H1 (cell line): Measurements from ENCODE around the gene MZF1.

Experiments
- CREB1 ChIP-seq: IDR thresholded peaks from 2 replicates; pipeline ENCODE4 v1.6.1; 2012; ENCODE audit warnings: inconsistent platforms
- CTCF ChIP-seq, 3 experiments: IDR thresholded peaks; 1 replicate in 2 of 3; 2 replicates in 1 of 3; pipeline versions ENCODE4 v1.5.1 to v1.6.1; 2011; ENCODE audit warnings: low read length in 3 of 3, mild to moderate bottlenecking in 3 of 3, inconsistent platforms in 2 of 3, low read depth in 1 of 3, moderate library complexity in 1 of 3; ENCODE audit not compliant: insufficient read depth in 1 of 3; ENCODE audit errors: control extremely low read depth in 1 of 3
- EP300 ChIP-seq, 2 experiments: IDR thresholded peaks; 1 replicate in 1 of 2; 2 replicates in 1 of 2; pipeline ENCODE4 v1.6.1; 2011 to 2012; ENCODE audit warnings: low read depth in 2 of 2, low read length in 2 of 2, mild to moderate bottlenecking in 2 of 2, borderline replicate concordance in 1 of 2, inconsistent platforms in 1 of 2, moderate library complexity in 1 of 2
- RFX5 ChIP-seq: IDR thresholded peaks from 2 replicates; pipeline ENCODE4 v1.6.1; 2011; ENCODE audit warnings: low read depth, low read length, improper control_type of control experiment, borderline replicate concordance
- SP2 ChIP-seq: IDR thresholded peaks from 2 replicates; pipeline ENCODE4 v1.6.1; 2012; ENCODE audit warnings: mild to moderate bottlenecking, low read length, inconsistent platforms
- TAF1 ChIP-seq: IDR thresholded peaks from 2 replicates; pipeline ENCODE4 v1.6.1; 2011; ENCODE audit warnings: mild to moderate bottlenecking, low read depth, low read length
- ZNF274 ChIP-seq: IDR thresholded peaks from 2 replicates; pipeline ENCODE4 v1.7.0; 2012; ENCODE audit warnings: low read length, borderline replicate concordance; ENCODE audit errors: extremely low read depth

GRCh38 chr19:58569191-58569942 is 3.8 kb downstream of the MZF1 start:
- TF ChIP-seq CTCF (IDR thresholded peaks at IDR 0.05; ENCODE audit: control extremely low read depth in 1 of 3, insufficient read depth in 1 of 3, low read depth in 1 of 3, low read length in 3 of 3): no peak
- no peak for TF ChIP-seq CREB1
- TF ChIP-seq RFX5: no peak
- TF ChIP-seq ZNF274: no peak
- TF ChIP-seq SP2: no peak
- no peak for TF ChIP-seq EP300 (IDR thresholded peaks at IDR 0.05; ENCODE audit: borderline replicate concordance in 1 of 2, low read depth in 2 of 2, low read length in 2 of 2)
- no peak for TF ChIP-seq TAF1
